HG02623 (cell line): ENCODE results near the gene TMTC4.
"Not testable (repeated sequence)": the region's sequence is repeated elsewhere in the genome, so short reads cannot be mapped to it uniquely, and the experiment has no call there.

ENCODE experiments used
- ATAC-seq: cut with Tn5 transposase; IDR thresholded peaks from one replicate; pipeline ENCODE4 v1.9.1; 2021; ENCODE audit warnings: moderate library complexity; ENCODE audit not compliant: unreplicated experiment

TMTC4 gene

DNA sequence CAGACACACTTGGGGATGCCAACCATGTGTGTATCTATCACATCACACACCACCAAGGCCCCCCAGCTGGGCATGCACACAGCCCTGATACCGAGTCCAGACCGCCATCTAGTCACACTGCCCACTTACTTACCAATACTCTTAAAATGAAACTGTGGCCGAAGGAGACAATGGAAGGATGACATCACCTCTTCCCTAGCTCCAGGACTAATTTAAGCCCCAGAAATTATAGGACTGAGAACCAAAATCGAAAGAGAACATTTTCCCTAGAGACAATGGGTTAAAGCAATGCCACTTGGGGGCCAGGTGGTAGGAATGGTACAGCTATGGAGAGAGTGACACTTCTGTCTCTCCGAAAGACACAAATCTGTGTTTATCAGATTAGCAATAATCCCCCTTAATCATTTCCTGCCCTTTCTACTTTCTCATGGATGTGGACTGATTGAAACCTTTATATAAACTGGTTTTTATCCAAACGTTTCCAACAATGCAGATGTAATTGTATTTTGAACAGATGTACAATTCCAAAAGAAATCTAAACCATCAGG lies 85.3 kb downstream of the TMTC4 start:
- ATAC-seq, result no peak

DNA sequence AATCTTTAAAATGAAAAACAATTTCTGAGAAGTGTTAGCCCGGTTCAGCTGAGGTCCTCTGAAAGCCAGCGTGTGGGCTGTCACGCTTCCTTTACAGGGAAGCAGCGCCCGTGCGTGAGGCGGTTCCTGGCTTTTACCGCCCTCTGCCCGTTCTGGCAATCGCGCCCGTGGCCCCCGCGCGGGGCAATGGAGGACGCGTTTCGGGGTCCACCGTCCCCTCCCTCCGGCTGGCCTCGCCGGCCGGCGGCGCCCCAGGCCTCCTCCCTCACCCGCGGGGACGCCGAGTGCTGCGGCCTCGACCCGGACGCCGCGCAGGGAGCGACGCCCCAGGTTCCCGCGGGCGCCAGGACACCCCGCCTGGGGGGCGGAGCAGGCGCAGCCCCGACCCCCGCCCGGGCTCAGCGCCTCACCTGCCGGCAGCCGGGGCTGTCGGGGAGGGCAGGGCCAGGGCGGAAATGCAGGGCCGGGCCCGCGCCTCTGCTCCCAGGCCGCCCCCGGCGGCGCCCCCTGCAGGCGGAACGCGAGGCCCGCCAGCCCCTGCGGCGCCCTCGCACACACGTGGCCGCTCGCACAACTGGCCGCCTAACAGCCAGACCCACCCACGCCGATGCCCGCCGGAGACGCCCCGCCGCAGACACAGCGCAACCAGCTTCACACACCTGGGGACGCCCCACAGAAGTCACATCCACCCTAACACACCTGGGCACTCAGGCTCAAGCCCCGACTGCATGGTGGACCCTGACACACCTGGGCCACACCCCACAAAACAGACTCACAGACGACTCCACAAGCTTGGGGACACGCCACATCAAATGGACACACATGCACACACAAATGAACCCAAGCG lies 86.0 kb downstream of the TMTC4 start, which contains the start of gene GGACT:
TSS of gene GGACT (minus strand) at position 459 of the 847 bp plus-strand sequence. CDS start 56,198 bp downstream, outside the sequence.
- peak; percentile 98 for ATAC-seq

DNA sequence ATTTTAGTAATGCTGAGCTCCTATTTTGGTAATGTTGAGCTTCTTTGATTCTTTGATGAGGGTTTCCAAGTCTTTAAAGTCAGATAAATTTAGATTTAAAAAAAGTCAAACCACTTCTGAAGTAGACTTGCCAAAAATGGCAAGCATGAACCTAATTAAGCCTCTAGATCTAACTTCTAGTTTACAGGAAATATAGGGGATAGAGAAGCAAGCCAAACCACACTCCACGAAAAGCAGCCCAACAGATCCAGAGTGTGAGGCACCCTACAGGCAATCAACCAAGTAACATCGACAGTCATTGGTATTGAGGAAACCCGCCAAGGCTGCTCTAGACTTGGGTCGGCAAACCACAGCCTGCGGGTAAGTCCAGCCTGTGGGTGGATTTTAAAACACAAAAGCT lies 89.7 kb downstream of the TMTC4 start:
- no peak for ATAC-seq

DNA sequence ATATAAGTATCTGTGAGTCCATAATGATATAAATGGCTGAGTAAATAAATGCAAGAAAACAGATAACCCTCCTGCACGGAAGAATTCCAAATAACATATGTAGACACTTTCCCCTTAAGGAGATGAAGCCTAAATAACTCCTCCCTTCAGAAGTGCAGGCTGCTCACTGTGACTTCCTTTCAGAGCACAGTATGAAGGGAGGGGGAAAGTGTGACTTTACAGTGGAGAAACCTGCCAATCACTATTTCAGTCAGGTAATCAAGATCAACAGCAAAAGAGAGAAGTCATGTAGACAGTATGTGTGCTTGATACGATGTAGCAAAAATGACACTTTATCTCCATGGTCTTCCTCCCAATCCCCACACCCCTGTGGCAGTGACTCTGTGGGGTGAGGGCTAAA lies 93.1 kb downstream of the TMTC4 start:
- no peak for ATAC-seq

DNA sequence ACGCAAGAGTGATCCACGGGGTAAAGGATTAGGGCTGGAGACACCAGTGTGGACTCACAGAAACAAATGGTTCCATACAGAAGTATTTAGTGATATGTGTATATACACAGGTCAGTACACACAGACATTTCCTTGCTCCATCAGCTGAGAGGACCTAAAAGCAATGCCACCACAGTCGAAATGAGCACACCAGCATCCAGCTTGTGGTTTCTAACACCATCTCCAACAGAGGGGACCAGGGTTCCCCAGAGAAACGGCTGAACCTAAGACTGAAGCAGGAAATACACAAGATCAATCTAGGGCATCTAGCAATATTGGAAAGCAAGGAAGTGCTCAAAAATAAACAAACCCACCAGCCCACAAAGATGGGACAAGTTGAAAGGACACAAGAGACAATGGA lies 93.6 kb downstream of the TMTC4 start:
- ATAC-seq, result no peak

DNA sequence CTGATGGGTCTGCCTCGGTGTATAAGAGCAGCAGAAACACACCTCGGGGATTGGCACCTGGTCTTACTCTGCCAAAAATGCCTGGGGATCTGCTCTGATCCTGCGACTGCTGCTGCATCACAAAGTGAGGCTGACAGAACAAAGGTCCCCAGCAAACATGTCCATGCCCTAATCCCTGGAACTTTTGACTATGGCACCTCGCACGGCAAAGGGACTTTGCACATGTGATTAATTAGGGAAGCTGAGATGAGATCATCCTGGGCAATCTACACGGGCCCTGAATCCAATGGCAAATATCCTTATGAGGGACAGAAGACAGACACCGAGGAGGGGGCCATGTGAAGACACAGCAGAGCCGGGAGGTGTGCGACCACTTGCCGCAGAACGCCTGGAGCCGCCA lies 94.5 kb downstream of the TMTC4 start:
- no peak for ATAC-seq

DNA sequence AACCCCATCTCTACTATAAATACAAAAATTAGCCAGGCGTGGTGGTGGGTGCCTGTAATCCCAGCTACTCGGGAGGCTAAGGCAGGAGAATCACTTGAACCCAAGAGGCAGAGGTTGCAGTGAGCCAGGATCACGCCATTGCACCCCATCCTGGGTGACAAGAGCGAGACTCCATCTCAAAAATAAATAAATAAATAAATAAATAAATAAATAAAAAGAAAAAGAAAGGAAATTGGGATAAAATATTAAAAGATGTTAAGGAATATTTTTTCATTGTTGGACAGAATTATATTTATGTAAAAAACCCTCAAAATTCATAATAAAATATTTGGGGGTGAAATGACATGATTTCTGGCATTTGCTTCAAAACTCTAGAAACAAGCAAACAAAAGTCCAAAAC lies 97.4 kb downstream of the TMTC4 start:
- not testable (repeated sequence) for ATAC-seq

DNA sequence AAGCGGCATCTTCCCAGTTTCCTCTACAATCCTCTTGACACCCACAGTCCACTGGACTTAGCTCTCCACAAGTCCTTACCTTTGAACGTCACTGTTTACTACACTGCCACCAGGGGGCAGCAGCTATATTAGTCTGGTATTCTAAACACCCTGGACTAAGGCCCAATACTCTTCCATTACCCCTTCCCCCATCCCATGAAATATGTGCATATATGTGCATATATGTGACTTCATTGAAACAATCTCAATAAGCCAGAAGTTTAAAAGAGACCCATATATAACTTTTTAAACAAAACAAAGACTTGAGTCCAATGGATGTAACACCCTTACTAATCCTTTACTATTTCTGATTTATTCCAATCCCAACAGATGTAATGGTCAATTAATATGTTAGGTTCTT lies 101.5 kb downstream of the TMTC4 start:
- ATAC-seq, result peak; percentile 96

DNA sequence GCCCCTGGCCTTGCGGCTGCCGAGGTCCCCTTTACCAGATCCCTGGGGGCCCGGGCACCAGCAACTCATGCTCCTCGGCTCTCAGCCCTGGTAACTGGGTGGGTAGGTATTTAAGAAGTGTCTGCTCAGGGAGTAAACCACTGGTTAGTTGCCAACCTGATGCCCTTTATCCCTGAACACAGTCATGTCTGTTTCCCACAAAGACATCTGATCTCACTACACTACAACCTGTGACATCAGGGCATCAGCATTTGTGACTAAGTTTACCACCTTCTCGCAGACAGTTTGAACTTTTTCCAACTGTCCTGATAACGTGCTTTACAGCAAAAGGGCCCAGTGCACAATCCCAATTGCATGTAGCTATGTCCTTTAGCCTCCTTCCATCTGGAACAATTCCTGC lies 108.1 kb downstream of the TMTC4 start:
- ATAC-seq, result no peak

DNA sequence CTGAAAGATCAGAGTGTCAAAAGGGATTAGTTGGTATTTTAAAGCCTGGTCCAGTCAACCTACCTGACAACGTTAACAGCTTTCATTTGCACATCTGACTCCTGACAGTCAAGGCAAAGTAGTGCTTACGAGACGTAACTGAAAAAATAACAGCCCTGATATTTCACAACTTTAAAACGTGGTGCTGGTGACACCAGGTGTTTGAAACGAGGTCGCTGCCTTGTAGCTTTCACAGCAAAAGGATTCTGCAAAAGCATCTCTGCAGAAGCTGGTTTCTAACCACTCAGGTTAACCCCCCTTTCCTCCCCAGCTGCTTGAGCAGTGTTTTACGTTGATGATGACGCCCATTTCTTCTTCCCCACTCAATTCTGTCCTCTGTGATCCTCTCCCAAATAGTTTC lies 109.3 kb downstream of the TMTC4 start:
- no peak for ATAC-seq

DNA sequence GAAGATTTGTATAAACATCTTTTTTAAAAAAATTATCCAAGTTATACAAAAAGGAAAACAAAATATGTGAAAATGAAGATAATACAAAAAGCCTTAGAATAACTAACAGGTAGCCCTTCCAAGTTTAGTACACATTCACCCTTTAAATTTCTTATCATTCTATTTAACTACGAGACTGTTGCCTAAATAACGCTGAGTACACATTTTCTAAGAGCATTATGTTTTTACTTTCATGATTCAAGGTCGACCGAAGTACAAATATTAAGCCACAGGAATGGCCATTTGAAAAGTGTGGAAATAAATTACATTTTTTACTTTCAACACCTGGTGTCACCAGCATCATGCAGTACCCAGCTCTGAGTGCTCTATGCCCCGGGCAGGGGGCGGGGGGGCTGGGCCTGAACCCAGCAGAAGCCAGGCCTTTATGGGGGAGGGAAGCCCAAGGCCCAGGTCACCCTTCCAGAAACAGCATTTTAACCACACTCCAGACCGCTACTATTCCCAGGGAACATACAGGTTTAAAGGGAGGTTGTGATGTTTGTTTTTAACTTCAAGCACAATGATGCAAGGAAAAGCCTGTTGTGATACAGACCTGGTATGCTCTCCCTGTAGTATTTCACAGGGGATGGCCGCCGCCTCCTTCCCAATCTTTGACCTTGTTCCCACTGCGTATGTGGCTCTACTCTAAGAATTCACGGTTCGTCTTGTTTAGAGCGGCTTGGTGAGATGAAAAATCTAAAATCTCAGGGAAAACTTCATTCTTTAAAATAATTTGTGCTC lies 110.0 kb downstream of the TMTC4 start:
- no peak for ATAC-seq

DNA sequence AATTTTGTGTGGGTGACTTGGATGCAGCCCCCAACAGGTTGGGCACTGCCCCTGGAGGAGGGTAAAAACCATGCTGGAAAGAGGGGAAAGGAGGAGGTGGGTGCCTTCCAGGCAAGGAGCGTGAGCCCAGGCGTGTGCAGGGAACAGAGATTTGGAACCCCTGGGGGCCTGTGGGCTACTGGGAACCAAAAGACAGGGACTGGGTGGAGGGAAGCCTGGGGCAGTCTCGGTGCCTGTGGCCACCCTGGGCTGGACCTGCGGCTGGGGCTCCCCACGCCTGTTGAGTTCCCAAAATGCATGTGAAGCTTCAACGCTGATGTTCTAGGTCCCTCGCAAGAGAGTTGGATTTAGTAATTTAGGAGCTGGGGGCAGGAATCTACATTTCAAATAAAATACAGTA lies 110.8 kb downstream of the TMTC4 start:
- ATAC-seq, result no peak

DNA sequence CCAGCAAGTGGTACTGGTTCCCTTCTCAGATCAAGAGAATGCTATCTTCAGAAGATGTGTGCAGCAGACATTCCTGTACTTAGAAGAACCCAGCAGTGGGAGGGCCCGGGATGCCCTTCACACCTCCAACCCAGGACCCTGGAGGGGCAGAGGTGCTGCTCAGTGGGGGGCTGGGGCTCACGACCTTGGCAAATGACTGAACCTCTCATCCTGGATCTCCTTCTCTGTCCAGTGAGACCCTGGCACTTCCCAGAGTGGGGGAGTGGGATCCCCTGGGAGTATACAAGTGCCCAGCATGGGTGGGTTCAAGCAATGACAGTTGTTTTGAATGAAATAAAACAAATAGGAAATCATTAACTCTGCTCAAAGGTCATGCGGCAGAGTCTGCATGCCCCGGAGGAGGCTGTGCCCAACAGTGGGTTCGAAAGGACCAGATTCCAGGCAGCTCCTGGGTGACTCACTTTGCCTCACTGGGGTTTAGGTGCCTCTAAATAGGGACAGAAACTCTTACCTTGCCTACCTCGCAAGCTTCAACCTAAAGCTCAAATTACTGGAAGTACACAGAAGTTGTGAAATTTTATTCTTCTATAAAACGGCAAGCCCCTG lies 112.9 kb downstream of the TMTC4 start:
- ATAC-seq, result no peak

DNA sequence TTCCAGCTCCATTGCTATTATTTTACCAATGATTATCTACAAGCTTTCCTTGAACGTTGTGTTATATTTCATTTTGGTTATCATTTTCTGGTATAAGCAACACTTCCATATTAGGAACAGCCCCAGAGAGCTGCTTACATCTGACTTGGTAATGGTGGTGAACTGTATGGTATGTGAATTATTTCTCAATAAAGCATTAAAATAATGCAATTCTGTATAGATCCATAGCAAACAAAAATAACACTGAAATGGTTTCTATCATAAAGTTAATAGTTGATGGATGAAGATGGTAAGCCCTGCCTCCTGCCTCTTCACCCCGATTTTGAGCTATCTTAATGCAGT lies 113.5 kb downstream of the TMTC4 start:
- ATAC-seq, result no peak

DNA sequence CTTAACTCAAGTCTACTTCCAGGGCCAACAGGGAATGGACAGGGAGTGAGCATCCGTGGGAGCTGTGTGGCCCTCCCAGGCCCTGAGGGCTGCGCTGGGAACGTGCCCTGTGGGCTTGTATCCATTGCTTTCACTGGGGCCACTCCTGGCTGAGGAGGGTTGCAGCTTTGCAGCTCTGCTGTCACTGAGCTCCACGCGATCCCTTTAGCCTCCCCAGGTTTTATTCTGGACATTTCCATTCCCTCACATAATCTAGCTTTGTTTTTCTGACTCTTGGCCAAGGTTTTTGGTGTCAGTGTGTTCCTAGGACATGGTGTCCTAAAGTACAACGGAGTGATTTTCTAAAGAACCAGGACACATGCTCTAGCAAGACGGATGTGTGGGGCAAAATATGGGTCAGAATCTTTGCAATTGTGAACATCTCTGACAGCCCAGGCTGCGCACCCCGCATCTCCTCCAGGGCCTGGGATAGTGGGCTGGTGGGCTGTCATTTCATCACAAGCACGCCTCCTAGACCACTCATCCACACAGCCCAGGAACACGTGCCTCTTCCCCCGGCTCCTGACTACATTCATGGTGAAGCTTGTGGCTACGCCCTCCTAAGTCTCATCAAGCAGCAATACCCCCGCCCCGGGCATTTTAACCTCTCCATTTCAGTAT lies 114.0 kb downstream of the TMTC4 start:
- ATAC-seq, result no peak

DNA sequence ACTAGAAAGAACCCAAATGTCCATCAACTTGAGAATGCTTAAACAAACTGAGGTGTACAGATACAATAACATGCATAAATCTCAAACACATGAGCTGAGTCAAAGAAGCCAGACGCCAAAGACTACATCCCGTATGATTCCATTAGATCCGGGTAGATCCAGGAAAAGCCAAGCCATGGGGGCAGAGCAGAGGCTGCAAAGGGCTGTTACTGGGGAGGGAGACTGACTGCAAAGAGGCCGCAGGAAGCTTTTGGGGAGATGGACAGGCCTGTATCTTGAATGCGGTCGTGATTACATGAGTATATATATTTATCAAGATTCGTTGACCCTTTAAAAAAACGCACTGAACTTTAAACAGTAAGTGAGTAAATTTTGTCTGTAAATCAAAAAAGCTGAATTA lies 114.7 kb downstream of the TMTC4 start:
- ATAC-seq, result no peak
